Peyer's patch (tissue), 4 donors: ENCODE data around the gene SLC33A1.

Experiments
- POLR2A ChIP-seq, 2 donors: fragments of 450-650 bp; IDR thresholded peaks; one replicate each; pipeline ENCODE4 v1.5.1; 2017; ENCODE audit warnings: antibody characterized with exemption in 2 of 2, mild to moderate bottlenecking in 2 of 2, moderate library complexity in 2 of 2
- TF ChIP-seq, protein P1 (sequence below), 6 experiments: fragments of 450-650 bp in 4 of 6; fragments of 200-600 bp in 2 of 6; sonication (generic) in 1 of 6; IDR thresholded peaks; one replicate each; pipeline ENCODE4 v1.5.1; 2017 to 2019; ENCODE audit warnings: antibody characterized with exemption in 6 of 6, mild to moderate bottlenecking in 3 of 6, moderate library complexity in 1 of 6

DNA sequence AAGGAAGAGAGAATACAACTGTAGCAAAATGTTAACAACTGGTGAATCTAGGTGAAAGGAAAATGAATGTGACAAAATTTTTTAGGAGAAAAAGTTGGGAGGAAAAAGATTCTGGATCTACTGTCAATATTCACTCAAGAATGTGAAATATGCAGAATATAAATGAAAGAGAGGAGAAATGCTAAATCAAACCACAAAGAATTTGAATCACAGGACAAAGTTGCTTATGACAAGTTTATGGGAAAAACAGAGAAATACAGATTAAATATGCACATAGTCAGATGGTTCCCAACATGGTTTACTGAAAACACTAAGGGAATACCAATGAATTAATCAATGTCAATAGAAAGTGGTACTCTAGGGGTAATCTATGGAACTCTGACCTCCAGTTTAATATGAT, 75.8 kb downstream of the SLC33A1 start:
- TF ChIP-seq, protein P1, sequence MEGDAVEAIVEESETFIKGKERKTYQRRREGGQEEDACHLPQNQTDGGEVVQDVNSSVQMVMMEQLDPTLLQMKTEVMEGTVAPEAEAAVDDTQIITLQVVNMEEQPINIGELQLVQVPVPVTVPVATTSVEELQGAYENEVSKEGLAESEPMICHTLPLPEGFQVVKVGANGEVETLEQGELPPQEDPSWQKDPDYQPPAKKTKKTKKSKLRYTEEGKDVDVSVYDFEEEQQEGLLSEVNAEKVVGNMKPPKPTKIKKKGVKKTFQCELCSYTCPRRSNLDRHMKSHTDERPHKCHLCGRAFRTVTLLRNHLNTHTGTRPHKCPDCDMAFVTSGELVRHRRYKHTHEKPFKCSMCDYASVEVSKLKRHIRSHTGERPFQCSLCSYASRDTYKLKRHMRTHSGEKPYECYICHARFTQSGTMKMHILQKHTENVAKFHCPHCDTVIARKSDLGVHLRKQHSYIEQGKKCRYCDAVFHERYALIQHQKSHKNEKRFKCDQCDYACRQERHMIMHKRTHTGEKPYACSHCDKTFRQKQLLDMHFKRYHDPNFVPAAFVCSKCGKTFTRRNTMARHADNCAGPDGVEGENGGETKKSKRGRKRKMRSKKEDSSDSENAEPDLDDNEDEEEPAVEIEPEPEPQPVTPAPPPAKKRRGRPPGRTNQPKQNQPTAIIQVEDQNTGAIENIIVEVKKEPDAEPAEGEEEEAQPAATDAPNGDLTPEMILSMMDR (IDR thresholded peaks at IDR 0.05) = no peak
- TF ChIP-seq POLR2A (IDR thresholded peaks at IDR 0.05) = no peak
